NB4 (cell line): ENCODE results near the gene CADPS.

Experiments used
- CTCF ChIP-seq: IDR thresholded peaks from one replicate; pipeline ENCODE4 v1.5.1; 2012; ENCODE audit warnings: low read depth, low read length
- POLR2A ChIP-seq: IDR thresholded peaks from 2 replicates; pipeline ENCODE4 v1.6.1; 2011; ENCODE audit warnings: mild to moderate bottlenecking; ENCODE audit not compliant: insufficient read length; ENCODE audit errors: extremely low read depth

- TF ChIP-seq CTCF (no peak), POLR2A (no peak)
Observed at GRCh38 chr3:62676689-62677271, 198.4 kb downstream of the CADPS start.
